A673 (cell line): Measurements from ENCODE around the gene CEP85.

Experiments used
- EZH2 ChIP-seq: fragments of 200-600 bp; sonication (generic); IDR thresholded peaks from 2 replicates; pipeline ENCODE4 v1.6.1; 2017; ENCODE audit warnings: borderline replicate concordance, low read depth, mild to moderate bottlenecking, mixed read lengths, antibody characterized with exemption, low read length; ENCODE audit not compliant: poor library complexity, severe bottlenecking
- TF ChIP-seq, protein P1 (sequence below): fragments of 300-800, 200-600 bp; sonication (generic); conservative IDR thresholded peaks from 2 replicates; pipeline ENCODE4 v1.5.1; 2017; ENCODE audit warnings: low read depth, mild to moderate bottlenecking, antibody characterized with exemption, low read length, moderate library complexity, mixed read lengths

DNA sequence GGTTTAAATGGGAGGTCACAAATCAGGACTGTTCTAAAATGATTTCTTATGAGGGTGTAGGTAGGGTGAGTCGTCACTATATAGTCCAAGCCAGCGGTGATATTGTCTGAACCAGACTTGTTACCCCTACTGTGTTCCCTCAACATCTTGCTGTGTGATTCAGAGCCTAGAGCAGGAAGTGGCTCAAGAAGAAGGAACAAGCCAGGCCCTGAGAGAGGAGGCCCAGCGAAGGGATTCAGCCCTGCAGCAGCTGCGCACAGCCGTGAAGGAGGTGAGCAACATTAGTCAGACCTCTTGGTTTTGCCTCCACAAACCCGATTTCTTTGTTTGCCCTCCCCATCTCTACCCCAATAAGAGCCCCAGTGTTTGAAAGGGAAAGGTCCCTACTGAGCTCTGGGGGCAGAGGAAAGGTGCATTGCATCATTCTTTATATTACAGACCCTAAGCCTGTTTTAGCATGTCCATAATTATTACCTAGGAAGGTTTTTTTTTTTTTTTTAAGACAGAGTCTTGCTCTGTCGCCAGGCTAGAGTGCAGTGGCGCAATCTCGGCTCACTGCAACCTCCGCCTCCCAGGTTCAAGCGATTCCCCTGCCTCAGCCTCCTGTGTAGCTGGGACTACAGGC, 40.9 kb downstream of the CEP85 start:
- TF ChIP-seq, protein P1, sequence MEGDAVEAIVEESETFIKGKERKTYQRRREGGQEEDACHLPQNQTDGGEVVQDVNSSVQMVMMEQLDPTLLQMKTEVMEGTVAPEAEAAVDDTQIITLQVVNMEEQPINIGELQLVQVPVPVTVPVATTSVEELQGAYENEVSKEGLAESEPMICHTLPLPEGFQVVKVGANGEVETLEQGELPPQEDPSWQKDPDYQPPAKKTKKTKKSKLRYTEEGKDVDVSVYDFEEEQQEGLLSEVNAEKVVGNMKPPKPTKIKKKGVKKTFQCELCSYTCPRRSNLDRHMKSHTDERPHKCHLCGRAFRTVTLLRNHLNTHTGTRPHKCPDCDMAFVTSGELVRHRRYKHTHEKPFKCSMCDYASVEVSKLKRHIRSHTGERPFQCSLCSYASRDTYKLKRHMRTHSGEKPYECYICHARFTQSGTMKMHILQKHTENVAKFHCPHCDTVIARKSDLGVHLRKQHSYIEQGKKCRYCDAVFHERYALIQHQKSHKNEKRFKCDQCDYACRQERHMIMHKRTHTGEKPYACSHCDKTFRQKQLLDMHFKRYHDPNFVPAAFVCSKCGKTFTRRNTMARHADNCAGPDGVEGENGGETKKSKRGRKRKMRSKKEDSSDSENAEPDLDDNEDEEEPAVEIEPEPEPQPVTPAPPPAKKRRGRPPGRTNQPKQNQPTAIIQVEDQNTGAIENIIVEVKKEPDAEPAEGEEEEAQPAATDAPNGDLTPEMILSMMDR: no peak
- no peak for TF ChIP-seq EZH2
